ENCODE measurements around the gene WDR35.

The WDR35 gene

DNA sequence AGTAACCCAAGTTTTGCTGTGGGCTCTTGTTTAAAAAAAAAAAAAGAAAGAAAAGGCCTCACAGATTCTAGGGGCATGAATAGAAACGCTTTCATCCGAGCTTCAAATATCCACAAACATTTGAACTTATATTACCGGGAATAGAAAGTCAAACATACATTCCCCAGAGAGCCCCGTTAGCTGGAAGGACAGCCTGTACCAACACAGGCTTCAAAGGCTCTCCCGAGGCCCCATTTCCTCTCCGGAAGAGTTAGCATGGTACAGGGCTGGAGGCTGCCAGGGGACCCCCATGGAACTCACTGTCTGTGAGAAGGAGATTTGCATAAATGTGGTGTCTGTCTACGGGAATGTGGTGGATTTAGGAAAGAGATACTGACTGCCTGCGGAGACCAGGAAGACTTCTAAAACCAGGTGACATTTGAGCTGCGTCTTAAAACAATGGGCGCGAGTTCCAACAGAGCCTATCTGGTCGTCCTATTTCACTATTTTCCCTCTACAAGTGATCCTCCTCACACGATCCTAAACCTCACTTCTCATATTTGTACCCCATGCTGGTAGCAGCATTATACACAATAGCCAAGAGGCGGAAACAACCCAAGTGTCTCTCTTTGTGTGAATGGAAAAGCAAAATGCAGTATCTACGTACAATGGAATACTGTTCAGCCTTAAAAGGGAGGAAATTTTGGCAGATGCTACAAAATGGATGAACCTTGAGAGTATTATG lies 23.4 kb upstream of the WDR35 start:
- H3K4me3 ChIP-seq (ENCODE audit: low read length) = no peak overlapping the region
- no peak overlapping the region for H3K9ac ChIP-seq (ENCODE audit: low read length)
- H3K27me3 ChIP-seq (ENCODE audit: low read depth, low read length) = peaks cover 4% of the 10 kb centered on the region
- no peaks in the 10 kb centered on the region for H3K36me3 ChIP-seq (replicated peaks; ENCODE audit: low read depth, low read length)
- no peak overlapping the region for H2AFZ ChIP-seq (ENCODE audit: low read depth, low read length)
- H3K27ac ChIP-seq (ENCODE audit: low read length) = no peak overlapping the region
- no peaks in the 10 kb centered on the region for H3K9me3 ChIP-seq (ENCODE audit: insufficient read depth, low read length)
- TF ChIP-seq, protein P1, sequence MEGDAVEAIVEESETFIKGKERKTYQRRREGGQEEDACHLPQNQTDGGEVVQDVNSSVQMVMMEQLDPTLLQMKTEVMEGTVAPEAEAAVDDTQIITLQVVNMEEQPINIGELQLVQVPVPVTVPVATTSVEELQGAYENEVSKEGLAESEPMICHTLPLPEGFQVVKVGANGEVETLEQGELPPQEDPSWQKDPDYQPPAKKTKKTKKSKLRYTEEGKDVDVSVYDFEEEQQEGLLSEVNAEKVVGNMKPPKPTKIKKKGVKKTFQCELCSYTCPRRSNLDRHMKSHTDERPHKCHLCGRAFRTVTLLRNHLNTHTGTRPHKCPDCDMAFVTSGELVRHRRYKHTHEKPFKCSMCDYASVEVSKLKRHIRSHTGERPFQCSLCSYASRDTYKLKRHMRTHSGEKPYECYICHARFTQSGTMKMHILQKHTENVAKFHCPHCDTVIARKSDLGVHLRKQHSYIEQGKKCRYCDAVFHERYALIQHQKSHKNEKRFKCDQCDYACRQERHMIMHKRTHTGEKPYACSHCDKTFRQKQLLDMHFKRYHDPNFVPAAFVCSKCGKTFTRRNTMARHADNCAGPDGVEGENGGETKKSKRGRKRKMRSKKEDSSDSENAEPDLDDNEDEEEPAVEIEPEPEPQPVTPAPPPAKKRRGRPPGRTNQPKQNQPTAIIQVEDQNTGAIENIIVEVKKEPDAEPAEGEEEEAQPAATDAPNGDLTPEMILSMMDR (IDR thresholded peaks at IDR 0.05; ENCODE audit: low read depth, low read length) = no peak
- no peak for TF ChIP-seq EZH2phosphoT487 (IDR thresholded peaks at IDR 0.05; ENCODE audit: low read depth)
- no peaks in the 10 kb centered on the region for H3K4me1 ChIP-seq (ENCODE audit: low read length)
- H3K4me2 ChIP-seq (ENCODE audit: low read length) = no peak overlapping the region
- no peaks in the 10 kb centered on the region for H4K20me1 ChIP-seq (ENCODE audit: insufficient read depth, low read length)
- no peaks in the 10 kb centered on the region for H3K79me2 ChIP-seq (ENCODE audit: low read length)

- Histone ChIP-seq H3K9me3 (ENCODE audit: insufficient read depth, low read length) (no peaks in the 10 kb centered on the region), H3K79me2 (ENCODE audit: low read length) (no peaks in the 10 kb centered on the region), H4K20me1 (ENCODE audit: insufficient read depth, low read length) (no peaks in the 10 kb centered on the region), H3K9ac (ENCODE audit: low read length) (no peak within 1 kb of the TSS), H3K27me3 (ENCODE audit: low read depth, low read length) (peaks cover 4% of the 10 kb centered on the region), H3K27ac (ENCODE audit: low read length) (no peak within 1 kb of the TSS), H3K4me2 (ENCODE audit: low read length) (no peak within 1 kb of the TSS), H3K4me1 (ENCODE audit: low read length) (no peaks in the 10 kb centered on the region), H3K4me3 (ENCODE audit: low read length) (no peak within 1 kb of the TSS), H2AFZ (ENCODE audit: low read depth, low read length) (no peak within 1 kb of the TSS), H3K36me3 (replicated peaks; ENCODE audit: low read depth, low read length) (no peaks in the 10 kb centered on the region)
- TF ChIP-seq, protein P1 (IDR thresholded peaks at IDR 0.05; ENCODE audit: low read depth, low read length) = no peak
- TF ChIP-seq EZH2phosphoT487 (IDR thresholded peaks at IDR 0.05; ENCODE audit: low read depth) = no peak
These were observed 22.6 kb upstream of the WDR35 start, which contains the start of gene MATN3 for GRCh38 chr2:20012282-20013125. MATN3 (minus strand) TSS chr2:20012668; CDS start chr2:20012631, 37 bp downstream.

GRCh38 chr2:20012032-20012281 lies 22.1 kb upstream of the WDR35 start:
- H3K4me2 ChIP-seq (ENCODE audit: low read length) = no peak overlapping the region
- no peaks in the 10 kb centered on the region for H3K4me1 ChIP-seq (ENCODE audit: low read length)
- H3K36me3 ChIP-seq (replicated peaks; ENCODE audit: low read depth, low read length) = no peaks in the 10 kb centered on the region
- H3K27ac ChIP-seq (ENCODE audit: low read length) = no peak overlapping the region
- H2AFZ ChIP-seq (ENCODE audit: low read depth, low read length) = no peak overlapping the region
- H3K9ac ChIP-seq (ENCODE audit: low read length) = no peak overlapping the region
- H3K9me3 ChIP-seq (ENCODE audit: insufficient read depth, low read length) = no peaks in the 10 kb centered on the region
- no peak overlapping the region for H3K4me3 ChIP-seq (ENCODE audit: low read length)
- H3K27me3 ChIP-seq (ENCODE audit: low read depth, low read length) = peaks cover 4% of the 10 kb centered on the region
- H3K79me2 ChIP-seq (ENCODE audit: low read length) = no peaks in the 10 kb centered on the region
- H4K20me1 ChIP-seq (ENCODE audit: insufficient read depth, low read length) = no peaks in the 10 kb centered on the region
- TF ChIP-seq, protein P1 (IDR thresholded peaks at IDR 0.05; ENCODE audit: low read depth, low read length) = no peak
- no peak for TF ChIP-seq EZH2phosphoT487 (IDR thresholded peaks at IDR 0.05; ENCODE audit: low read depth)

DNA sequence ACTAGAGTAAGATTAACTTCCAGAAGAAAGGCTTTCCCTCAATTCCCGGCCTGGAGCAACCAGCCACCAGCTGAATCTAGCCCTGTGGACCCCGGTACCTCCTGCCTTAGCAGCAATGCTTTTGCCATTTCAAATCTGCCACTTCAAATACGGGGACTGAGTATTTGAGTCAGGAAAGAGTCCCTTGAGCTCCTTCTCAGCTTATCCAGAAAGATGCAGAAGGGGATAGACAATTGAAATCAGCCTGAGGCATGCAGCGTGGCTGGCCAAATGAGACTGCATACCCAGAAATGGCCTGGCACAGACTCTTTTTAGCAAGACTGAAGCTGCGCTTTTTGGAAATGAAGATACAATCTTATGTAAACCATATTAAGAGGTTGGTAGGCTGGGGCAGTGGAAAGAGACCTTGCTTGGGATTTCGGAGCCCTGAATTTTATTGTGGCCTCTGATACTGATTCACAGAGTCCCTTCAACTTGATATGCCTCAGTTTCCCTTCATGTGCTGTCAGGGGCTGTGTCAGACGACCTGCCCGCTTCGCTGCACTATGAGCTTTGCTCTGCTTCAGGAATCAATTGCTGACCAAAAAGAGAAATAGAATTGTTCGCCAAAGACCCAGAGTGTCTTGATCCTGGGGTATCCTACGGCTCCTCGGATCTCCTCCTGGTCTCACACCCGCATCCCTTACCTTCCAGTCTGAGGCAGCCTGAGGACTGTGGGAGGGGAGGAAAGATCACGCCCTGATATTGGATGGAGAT lies 21.5 kb upstream of the WDR35 start:
- Histone ChIP-seq H3K9ac (ENCODE audit: low read length) (no peak overlapping the region), H3K27me3 (ENCODE audit: low read depth, low read length) (peaks cover 4% of the 10 kb centered on the region), H4K20me1 (ENCODE audit: insufficient read depth, low read length) (no peaks in the 10 kb centered on the region), H3K4me2 (ENCODE audit: low read length) (no peak overlapping the region), H3K27ac (ENCODE audit: low read length) (no peak overlapping the region), H2AFZ (ENCODE audit: low read depth, low read length) (no peak overlapping the region), H3K4me1 (ENCODE audit: low read length) (no peaks in the 10 kb centered on the region), H3K79me2 (ENCODE audit: low read length) (no peaks in the 10 kb centered on the region), H3K9me3 (ENCODE audit: insufficient read depth, low read length) (no peaks in the 10 kb centered on the region), H3K36me3 (replicated peaks; ENCODE audit: low read depth, low read length) (no peaks in the 10 kb centered on the region), H3K4me3 (ENCODE audit: low read length) (no peak overlapping the region)
- TF ChIP-seq, protein P1 (IDR thresholded peaks at IDR 0.05; ENCODE audit: low read depth, low read length) = no peak
- no peak for TF ChIP-seq EZH2phosphoT487 (IDR thresholded peaks at IDR 0.05; ENCODE audit: low read depth)
